Loucy (cell line): Measurements from ENCODE around the gene C4orf54.

Source experiments
- H2AFZ ChIP-seq: fragments of 200-600 bp; sonication (generic); 2 replicates; pipeline ENCODE4 v1.6.0; 2016; ENCODE audit warnings: antibody characterized with exemption, mild to moderate bottlenecking, low read length, moderate library complexity
- H3F3A ChIP-seq: fragments of 200-600 bp; 2 replicates; pipeline ENCODE4 v1.6.0; 2016; ENCODE audit warnings: antibody characterized with exemption, low read depth, mild to moderate bottlenecking
- H3K27me3 ChIP-seq: fragments of 200-600 bp; sonication (generic); 2 replicates; pipeline ENCODE4 v1.6.1; 2014; ENCODE audit warnings: low read length, mild to moderate bottlenecking; ENCODE audit not compliant: insufficient read depth, poor library complexity, severe bottlenecking
- H3K36me3 ChIP-seq: fragments of 200-600 bp; sonication (generic); 2 replicates; pipeline ENCODE4 v1.6.1; 2016; ENCODE audit warnings: low read length; ENCODE audit not compliant: insufficient read depth
- H3K4me1 ChIP-seq: fragments of 200-600 bp; sonication (generic); 2 replicates; pipeline ENCODE4 v1.5.1; 2014; ENCODE audit warnings: low read length, mild to moderate bottlenecking; ENCODE audit not compliant: insufficient read depth, poor library complexity, severe bottlenecking
- H3K4me2 ChIP-seq: fragments of 200-600 bp; sonication (generic); 2 replicates; pipeline ENCODE4 v1.6.0; 2014; ENCODE audit warnings: antibody characterized with exemption, low read length, low read depth, mild to moderate bottlenecking; ENCODE audit not compliant: poor library complexity, severe bottlenecking
- H3K4me3 ChIP-seq: fragments of 200-600 bp; sonication (generic); 2 replicates; pipeline ENCODE4 v1.5.1; 2014; ENCODE audit warnings: low read length, mild to moderate bottlenecking, mixed read lengths; ENCODE audit not compliant: poor library complexity, severe bottlenecking
- H3K79me2 ChIP-seq: fragments of 200-600 bp; sonication (generic); 2 replicates; pipeline ENCODE4 v1.6.1; 2014; ENCODE audit warnings: low read length; ENCODE audit not compliant: insufficient read depth
- H3K9ac ChIP-seq: fragments of 200-600 bp; sonication (generic); 2 replicates; pipeline ENCODE4 v1.6.0; 2014; ENCODE audit warnings: mild to moderate bottlenecking, low read depth, low read length, moderate library complexity; ENCODE audit not compliant: poor library complexity, severe bottlenecking
- H3K9me2 ChIP-seq: fragments of 200-600 bp; sonication (generic); replicated peaks from 2 replicates; pipeline ENCODE4 v1.6.1; 2016; ENCODE audit warnings: low read depth, low read length, mixed read lengths
- H3K9me3 ChIP-seq: fragments of 200-600 bp; sonication (generic); 2 replicates; pipeline ENCODE4 v1.6.1; 2014; ENCODE audit warnings: mild to moderate bottlenecking, antibody characterized with exemption, low read length, low read depth; ENCODE audit not compliant: insufficient read depth
- H4K20me1 ChIP-seq: fragments of 200-600 bp; sonication (generic); 2 replicates; pipeline ENCODE4 v1.6.0; 2014; ENCODE audit warnings: antibody characterized with exemption, low read length, mild to moderate bottlenecking; ENCODE audit not compliant: insufficient read depth, poor library complexity, severe bottlenecking
- CTCF ChIP-seq: fragments of 200-600 bp; sonication (generic); conservative IDR thresholded peaks from 2 replicates; pipeline ENCODE4 v1.5.1; 2014; ENCODE audit warnings: mild to moderate bottlenecking, antibody characterized with exemption, low read length
- EZH2phosphoT487 ChIP-seq: fragments of 200-600 bp; IDR thresholded peaks from 2 replicates; pipeline ENCODE4 v1.6.1; 2018; ENCODE audit warnings: antibody characterized with exemption, mild to moderate bottlenecking, moderate library complexity, borderline replicate concordance

The C4orf54 gene

GRCh38 chr4:99635601-99636000 is 22.0 kb downstream of the C4orf54 start:
- Histone ChIP-seq H4K20me1 (no peaks in the 10 kb centered on the region), H3K9ac (no peak overlapping the region), H3K9me2 (no peaks in the 10 kb centered on the region), H3K4me2 (no peak overlapping the region), H3K79me2 (no peaks in the 10 kb centered on the region), H3K36me3 (no peaks in the 10 kb centered on the region), H3K4me3 (no peak overlapping the region), H3F3A (no peaks in the 10 kb centered on the region), H3K4me1 (no peaks in the 10 kb centered on the region), H3K9me3 (no peaks in the 10 kb centered on the region), H2AFZ (no peak overlapping the region), H3K27me3 (no peaks in the 10 kb centered on the region)
- no peak for TF ChIP-seq EZH2phosphoT487

- no peaks in the 10 kb centered on the region for H3K27me3 ChIP-seq
- TF ChIP-seq CTCF (no peak), EZH2phosphoT487 (no peak)
- no peaks in the 10 kb centered on the region for H3K9me2 ChIP-seq
- H4K20me1 ChIP-seq: no peaks in the 10 kb centered on the region
- H3K4me1 ChIP-seq: peaks cover 3% of the 10 kb centered on the region
- no peak overlapping the region for H3K4me3 ChIP-seq
- H3K4me2 ChIP-seq: no peak overlapping the region
- H3F3A ChIP-seq: no peaks in the 10 kb centered on the region
- no peaks in the 10 kb centered on the region for H3K9me3 ChIP-seq
- no peak overlapping the region for H3K9ac ChIP-seq
- H2AFZ ChIP-seq: no peak overlapping the region
- no peaks in the 10 kb centered on the region for H3K36me3 ChIP-seq
- no peaks in the 10 kb centered on the region for H3K79me2 ChIP-seq
Measured at GRCh38 chr4:99634742-99635360, 22.8 kb downstream of the C4orf54 start.

GRCh38 chr4:99633772-99634171 is 23.9 kb downstream of the C4orf54 start:
- H4K20me1 ChIP-seq: no peaks in the 10 kb centered on the region
- H3K4me1 ChIP-seq: peaks cover 3% of the 10 kb centered on the region
- H3K79me2 ChIP-seq: no peaks in the 10 kb centered on the region
- no peak overlapping the region for H3K4me2 ChIP-seq
- H3K9ac ChIP-seq: no peak overlapping the region
- H3K36me3 ChIP-seq: no peaks in the 10 kb centered on the region
- H3K27me3 ChIP-seq: no peaks in the 10 kb centered on the region
- H3K4me3 ChIP-seq: no peak overlapping the region
- TF ChIP-seq EZH2phosphoT487 (no peak), CTCF (no peak)
- H3K9me3 ChIP-seq: no peaks in the 10 kb centered on the region
- H3K9me2 ChIP-seq: no peaks in the 10 kb centered on the region
- no peaks in the 10 kb centered on the region for H3F3A ChIP-seq
- no peak overlapping the region for H2AFZ ChIP-seq

- no peaks in the 10 kb centered on the region for H3K27me3 ChIP-seq
- H3K4me3 ChIP-seq: no peak overlapping the region
- no peak overlapping the region for H2AFZ ChIP-seq
- H3K4me1 ChIP-seq: peaks cover 3% of the 10 kb centered on the region
- H3K9me2 ChIP-seq: no peaks in the 10 kb centered on the region
- H3K9me3 ChIP-seq: no peaks in the 10 kb centered on the region
- TF ChIP-seq EZH2phosphoT487 (no peak), CTCF (no peak)
- no peaks in the 10 kb centered on the region for H3F3A ChIP-seq
- H3K4me2 ChIP-seq: no peak overlapping the region
- H3K9ac ChIP-seq: no peak overlapping the region
- H3K79me2 ChIP-seq: no peaks in the 10 kb centered on the region
- no peaks in the 10 kb centered on the region for H4K20me1 ChIP-seq
- no peaks in the 10 kb centered on the region for H3K36me3 ChIP-seq
Measured at GRCh38 chr4:99630857-99631360, 26.7 kb downstream of the C4orf54 start.
